ENCODE measurements around the gene CST11. TPM values are rescaled to one million over a fixed set of nuclear protein-coding genes. Genes with fewer than 3 reads are reported as not detected.

CST11 gene
- total and polyA plus RNA-seq, 10 of the 15 experiments (the other 5 are each of a cell fraction or from before 2014, with no cell fraction given), result 0.33 TPM; not detected in 9

DNA sequence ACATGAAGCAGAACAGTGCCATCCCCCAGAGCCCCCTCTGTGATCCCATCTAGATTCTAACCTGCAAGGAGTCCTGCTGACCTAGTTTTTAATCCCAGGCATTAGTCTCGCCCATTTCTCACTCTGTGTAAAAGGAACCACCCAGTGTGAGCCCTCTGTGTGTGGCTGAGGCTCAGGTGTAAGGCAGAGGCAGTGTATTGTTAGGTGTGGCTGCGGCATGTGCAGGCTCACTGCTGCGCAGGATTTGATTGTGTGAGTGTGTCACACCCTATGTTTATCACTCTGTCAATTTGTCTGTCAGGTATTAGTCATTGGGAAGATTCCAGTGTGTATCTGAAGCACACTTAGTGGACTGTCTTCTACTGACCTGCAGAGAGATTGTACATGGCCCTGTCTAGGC lies 24.5 kb upstream of the CST11 start:
- no peak for ATAC-seq
- Histone ChIP-seq H3K27ac (ENCODE audit: control insufficient read depth, insufficient read depth) (no peak overlapping the region), H4K20me1 (ENCODE audit: control insufficient read depth, insufficient read depth) (no peaks in the 10 kb centered on the region), H3K9ac (ENCODE audit: control insufficient read depth, insufficient read depth, low read length) (no peak overlapping the region), H3K79me2 (ENCODE audit: control insufficient read depth, insufficient read depth, low read length) (no peaks in the 10 kb centered on the region), H2AFZ (ENCODE audit: control insufficient read depth, low read depth, low read length) (no peak overlapping the region), H3K27me3 (replicated peaks in 1 of 2; ENCODE audit: control insufficient read depth in 2 of 2, insufficient read depth in 2 of 2, low read length in 1 of 2) (no peaks in the 10 kb centered on the region), H3K4me2 (ENCODE audit: control insufficient read depth, insufficient read depth) (no peak overlapping the region), H3K4me1 (ENCODE audit: control insufficient read depth, insufficient read depth, low read length) (no peaks in the 10 kb centered on the region), H3K36me3 (ENCODE audit: control insufficient read depth in 2 of 2, insufficient read depth in 2 of 2, low read length in 1 of 2) (no peaks in the 10 kb centered on the region), H3K9me3 (replicated peaks; ENCODE audit: control insufficient read depth, insufficient read depth, low read length) (no peaks in the 10 kb centered on the region; the same call in 2 of the 3 replicates), H3K4me3 (no peak overlapping the region)
- ChIA-PET RAD21 (ENCODE audit: unreplicated experiment) (no interaction called here), SMC1A (ENCODE audit: uncharacterized antibody, unreplicated experiment) (no interaction called here), POLR2A (no interaction called here), CTCF (no interaction called here)
- DNase-seq (ENCODE audit: low read depth, low spot score), result no peak
- FAIRE-seq, result no peak
- TF ChIP-seq POLR2AphosphoS2 (IDR thresholded peaks at IDR 0.05; ENCODE audit: low read depth, low read length) (no peak), NFXL1 (IDR thresholded peaks at IDR 0.05; ENCODE audit: borderline replicate concordance) (no peak), ETV6 (conservative IDR thresholded peaks at IDR 0.05 in 1 of 2, IDR thresholded peaks at IDR 0.05 in 1 of 2; ENCODE audit: borderline replicate concordance in 1 of 2, low read depth in 1 of 2) (no peak), IKZF1 (conservative IDR thresholded peaks at IDR 0.05) (no peak), PAX5 (IDR thresholded peaks at IDR 0.05; ENCODE audit: borderline replicate concordance, low read depth, low read length) (no peak)
- TF ChIP-seq, protein P1, sequence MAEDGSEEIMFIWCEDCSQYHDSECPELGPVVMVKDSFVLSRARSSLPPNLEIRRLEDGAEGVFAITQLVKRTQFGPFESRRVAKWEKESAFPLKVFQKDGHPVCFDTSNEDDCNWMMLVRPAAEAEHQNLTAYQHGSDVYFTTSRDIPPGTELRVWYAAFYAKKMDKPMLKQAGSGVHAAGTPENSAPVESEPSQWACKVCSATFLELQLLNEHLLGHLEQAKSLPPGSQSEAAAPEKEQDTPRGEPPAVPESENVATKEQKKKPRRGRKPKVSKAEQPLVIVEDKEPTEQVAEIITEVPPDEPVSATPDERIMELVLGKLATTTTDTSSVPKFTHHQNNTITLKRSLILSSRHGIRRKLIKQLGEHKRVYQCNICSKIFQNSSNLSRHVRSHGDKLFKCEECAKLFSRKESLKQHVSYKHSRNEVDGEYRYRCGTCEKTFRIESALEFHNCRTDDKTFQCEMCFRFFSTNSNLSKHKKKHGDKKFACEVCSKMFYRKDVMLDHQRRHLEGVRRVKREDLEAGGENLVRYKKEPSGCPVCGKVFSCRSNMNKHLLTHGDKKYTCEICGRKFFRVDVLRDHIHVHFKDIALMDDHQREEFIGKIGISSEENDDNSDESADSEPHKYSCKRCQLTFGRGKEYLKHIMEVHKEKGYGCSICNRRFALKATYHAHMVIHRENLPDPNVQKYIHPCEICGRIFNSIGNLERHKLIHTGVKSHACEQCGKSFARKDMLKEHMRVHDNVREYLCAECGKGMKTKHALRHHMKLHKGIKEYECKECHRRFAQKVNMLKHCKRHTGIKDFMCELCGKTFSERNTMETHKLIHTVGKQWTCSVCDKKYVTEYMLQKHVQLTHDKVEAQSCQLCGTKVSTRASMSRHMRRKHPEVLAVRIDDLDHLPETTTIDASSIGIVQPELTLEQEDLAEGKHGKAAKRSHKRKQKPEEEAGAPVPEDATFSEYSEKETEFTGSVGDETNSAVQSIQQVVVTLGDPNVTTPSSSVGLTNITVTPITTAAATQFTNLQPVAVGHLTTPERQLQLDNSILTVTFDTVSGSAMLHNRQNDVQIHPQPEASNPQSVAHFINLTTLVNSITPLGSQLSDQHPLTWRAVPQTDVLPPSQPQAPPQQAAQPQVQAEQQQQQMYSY (CRISPR knock-in tag; IDR thresholded peaks at IDR 0.05), result no peak
- BruUV-seq (replicated peaks), result no TSS peak
- in situ Hi-C loops (cut with MboI) (loop anchor here (10.0 kb wide), 1 partner anchor 62 kb away; no protein-coding TSS in a partner anchor), intact Hi-C loops (cut with micrococcal nuclease; ENCODE audit: unreplicated experiment) (no loop called here)
- WGBS (ENCODE audit: insufficient coverage, insufficient replicate concordance, low lambda C conversion rate, missing lambda C conversion rate), result 43% methylated on average over 3 of the region's 3 CpGs
